K562 (cell line): ENCODE data around the gene LAMA2. TPM values are rescaled to one million over a fixed set of nuclear protein-coding genes. Genes with fewer than 3 reads are reported as not detected.

Experiments used
- ATAC-seq: fragments of 200-7000 bp; cut with Tn5 transposase; 3 replicates; pipeline ENCODE4 v1.9.1; 2020; ENCODE audit warnings: moderate library complexity
- BruUV-seq: library from RNA; stranded (reverse); fragments of 400-500 nt; replicated peaks from 2 replicates; lab custom pipeline; 2021; lab: Mats Ljungman, UMichigan
- CTCF ChIA-PET: fragments of 300-600 bp; formaldehyde crosslinking; extraction: SDS; loops from one replicate; lab custom pipeline; 2021; ENCODE audit warnings: low intra/inter-chr PET ratio; lab: Yijun Ruan, JAX
- POLR2A ChIA-PET: fragments of 300-600, 350-650 bp; sonication (Branson Sonifier 250); formaldehyde crosslinking; extraction: SDS; loops from one replicate; lab custom pipeline; 2021; ENCODE audit warnings: antibody characterized with exemption, inconsistent platforms; lab: Yijun Ruan, JAX
- DNase-seq, 4 experiments: peaks; one replicate each; pipeline versions ENCODE4 v3.0.0 to v3.0.0-alpha.2; 2011 to 2018; ENCODE audit warnings: low spot score in 3 of 4, mixed read lengths in 3 of 4; ENCODE audit errors: extremely low read depth in 1 of 4
- FAIRE-seq: peaks from 2 replicates; lab custom pipeline; 2011; peaks lifted over from hg19 to GRCh38; lab: Jason Lieb, UNC
- H2AFZ ChIP-seq: 2 replicates; pipeline ENCODE4 v1.6.0; 2011; ENCODE audit warnings: low read depth, low read length, control low read depth, inconsistent platforms
- H3K27ac ChIP-seq: fragments of 200-600 bp; 3 replicates; pipeline ENCODE4 v1.8.0; 2011; ENCODE audit warnings: low read depth, mild to moderate bottlenecking, control low read depth, inconsistent platforms, low read length, moderate library complexity, mixed read lengths; ENCODE audit errors: extremely low read depth
- H3K27me3 ChIP-seq, 2 experiments: fragments of 300-600 bp in 1 of 2; 2 replicates in 1 of 2; 3 replicates in 1 of 2; pipeline versions ENCODE4 v1.6.0 to v1.8.0; 2011; ENCODE audit warnings: inconsistent platforms in 2 of 2, low read length in 2 of 2, mild to moderate bottlenecking in 1 of 2, mixed read lengths in 1 of 2, moderate library complexity in 1 of 2; ENCODE audit not compliant: control insufficient read depth in 2 of 2, insufficient read depth in 2 of 2
- H3K36me3 ChIP-seq: fragments of 300-600 bp; 3 replicates; pipeline ENCODE4 v1.8.0; 2011; ENCODE audit warnings: mild to moderate bottlenecking, low read length, inconsistent platforms; ENCODE audit not compliant: control insufficient read depth, insufficient read depth
- H3K4me1 ChIP-seq, 2 experiments: fragments of 200-600 bp in 1 of 2; replicated peaks in 1 of 2; 2 replicates in 1 of 2; 3 replicates in 1 of 2; pipeline versions ENCODE4 v1.5.1 to v1.8.0; 2011; ENCODE audit warnings: inconsistent platforms in 2 of 2, low read length in 2 of 2, mild to moderate bottlenecking in 1 of 2, mixed read lengths in 1 of 2, moderate library complexity in 1 of 2; ENCODE audit not compliant: control insufficient read depth in 2 of 2, insufficient read depth in 2 of 2
- H3K4me2 ChIP-seq: 2 replicates; pipeline ENCODE4 v1.6.1; 2011; ENCODE audit warnings: low read length, control low read depth, inconsistent platforms, mixed read lengths; ENCODE audit not compliant: insufficient read depth
- H3K4me3 ChIP-seq: fragments of 200-600 bp; sonication (generic), shearing (Covaris generic); 2 replicates; pipeline ENCODE4 v1.5.1; 2016; ENCODE audit warnings: control low read depth, inconsistent platforms
- H3K79me2 ChIP-seq: fragments of 200-600 bp; 3 replicates; pipeline ENCODE4 v1.8.0; 2011; ENCODE audit warnings: low read length, inconsistent platforms; ENCODE audit not compliant: control insufficient read depth, insufficient read depth
- H3K9ac ChIP-seq, 2 experiments: 2 replicates each; pipeline versions ENCODE4 v1.6.0 to v1.6.1; 2011; ENCODE audit warnings: low read depth in 2 of 2, low read length in 2 of 2, control low read depth in 1 of 2, inconsistent platforms in 1 of 2, mild to moderate bottlenecking in 1 of 2, mixed read lengths in 1 of 2; ENCODE audit not compliant: insufficient read depth in 1 of 2
- H3K9me1 ChIP-seq: one replicate; pipeline ENCODE4 v1.6.0; 2011; ENCODE audit warnings: inconsistent platforms, mild to moderate bottlenecking, low read length, moderate library complexity; ENCODE audit not compliant: control insufficient read depth, insufficient read depth
- H3K9me3 ChIP-seq: replicated peaks from 2 replicates; pipeline ENCODE4 v1.5.1; 2011; ENCODE audit warnings: low read depth, low read length, inconsistent platforms; ENCODE audit not compliant: control insufficient read depth, insufficient read depth
- H4K20me1 ChIP-seq: replicated peaks from 2 replicates; pipeline ENCODE4 v1.6.1; 2011; ENCODE audit warnings: low read length, inconsistent platforms, mixed read lengths; ENCODE audit not compliant: control insufficient read depth, insufficient read depth
- ATF1 ChIP-seq, 2 experiments: fragments of 450-650 bp in 1 of 2; IDR thresholded peaks; 2 replicates each; pipeline ENCODE4 v1.6.1; 2016; ENCODE audit warnings: missing compliant biosample characterization in 1 of 2, missing genetic modification characterization in 1 of 2
- CEBPB ChIP-seq: fragments of 450-650 bp; IDR thresholded peaks from 2 replicates; pipeline ENCODE4 v1.6.1; 2016; ENCODE audit warnings: missing genetic modification characterization, missing compliant biosample characterization
- RAD51 ChIP-seq: fragments of 450-650 bp; IDR thresholded peaks from 2 replicates; pipeline ENCODE4 v1.7.1; 2016; ENCODE audit warnings: low read depth, mild to moderate bottlenecking, borderline replicate concordance
- XRCC3 ChIP-seq: fragments of 450-650 bp; IDR thresholded peaks from 2 replicates; pipeline ENCODE4 v1.6.1; 2017; ENCODE audit warnings: mild to moderate bottlenecking, moderate library complexity
- ZNF24 ChIP-seq: fragments of 450-650 bp; IDR thresholded peaks from 2 replicates; pipeline ENCODE4 v1.6.1; 2016
- ZNF778 ChIP-seq: fragments of 450-650 bp; formaldehyde crosslinking; IDR thresholded peaks from 2 replicates; pipeline ENCODE4 v1.4.0; 2020; ENCODE audit warnings: mild to moderate bottlenecking, moderate library complexity
- WGBS: fragments of 100-300 bp; shearing (Covaris generic); methylation state at CpG from one replicate; pipeline ENCODE4 v1.1.6; 2016; ENCODE audit warnings: low coverage, mixed read lengths; ENCODE audit not compliant: insufficient coverage; ENCODE audit errors: missing lambda C conversion rate; 5-methylcytosine and 5-hydroxymethylcytosine counted together
- in situ Hi-C: fragments of 300-500 bp; cut with MboI; formaldehyde crosslinking; loops from 4 replicates; pipeline ENCODE4 v1.15.0; 2018; ENCODE audit warnings: inconsistent platforms, mixed read lengths
- intact Hi-C: fragments of 100-400 bp; cut with micrococcal nuclease; formaldehyde crosslinking; loops from 2 replicates; pipeline ENCODE4 v1.14.2; 2022
- polyA plus RNA-seq, 8 experiments: library from polyadenylated mRNA; depleted of rRNA in 4 of 8; stranded (reverse) in 5 of 8; unstranded in 3 of 8; fragments of >200 nt; fragmentation: Nextera tagmentation in 2 of 8; fragmentation: Illumina TruSeq in 1 of 8; extraction: Ambion mirVana in 2 of 8; extraction: Trizol in 1 of 8; gene quantifications; 2 replicates each; pipeline versions ENCODE4 v1.2.1 to v1.2.3, GENCODE V29; 2011 to 2014; ENCODE audit warnings: inconsistent platforms in 1 of 8, missing spikeins in 1 of 8
- total RNA-seq, 7 experiments: library from RNA; depleted of rRNA in 6 of 7; stranded (reverse); fragments of >200 nt in 6 of 7; fragmentation: Illumina TruSeq in 2 of 7; extraction: Trizol in 2 of 7; gene quantifications; 2 replicates each; pipeline versions ENCODE4 v1.2.1 to v1.2.3, GENCODE V29; 2011 to 2021; ENCODE audit warnings: low replicate concordance in 1 of 7
- TF ChIP-seq, protein P1 (sequence below), 2 experiments: fragments of 450-650 bp in 1 of 2; sonication (generic) in 1 of 2; formaldehyde crosslinking in 1 of 2; IDR thresholded peaks in 1 of 2; conservative IDR thresholded peaks in 1 of 2; 2 replicates each; pipeline versions ENCODE4 v1.6.1 to v1.8.1; 2016 to 2023; ENCODE audit warnings: mild to moderate bottlenecking in 2 of 2, moderate library complexity in 2 of 2, inconsistent platforms in 1 of 2, missing genetic modification reagents in 1 of 2
- TF ChIP-seq, protein P2 (sequence below): IDR thresholded peaks from 2 replicates; pipeline ENCODE4 v1.6.1; 2011; ENCODE audit not compliant: insufficient read length; ENCODE audit errors: extremely low read depth
- TF ChIP-seq, protein P3 (sequence below): fragments of 250-450 bp; sonication (Bioruptor Pico); IDR thresholded peaks from 2 replicates; pipeline ENCODE4 v1.8.0; 2022; ENCODE audit warnings: moderate library complexity, mild to moderate bottlenecking, inconsistent platforms
- TF ChIP-seq, protein P4 (sequence below): sonication (generic); formaldehyde crosslinking; IDR thresholded peaks from 2 replicates; pipeline ENCODE4 v1.5.0; 2020; ENCODE audit warnings: missing genetic modification reagents

LAMA2 gene
- total and polyA plus RNA-seq, 9 of the 15 experiments (the other 6 are each of a cell fraction or from before 2014, with no cell fraction given) = 0.04 to 1.5 (median 0.36) TPM

DNA sequence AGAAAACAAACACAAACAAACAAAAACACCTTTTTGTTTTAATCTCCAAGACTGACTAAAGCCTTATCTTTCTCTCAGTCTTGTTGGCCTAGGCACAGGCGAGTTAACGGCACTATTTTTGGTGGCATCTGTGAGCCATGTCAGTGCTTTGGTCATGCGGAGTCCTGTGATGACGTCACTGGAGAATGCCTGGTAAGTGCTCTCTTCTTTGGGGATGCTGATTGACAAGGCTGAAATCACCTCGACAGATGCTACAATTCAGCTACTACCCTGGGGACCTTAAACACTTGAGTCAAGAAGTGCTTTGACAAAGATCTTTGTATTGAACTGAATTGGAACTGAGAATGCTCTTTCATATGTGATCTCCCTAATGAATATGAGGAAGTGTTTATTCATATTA lies 384.1 kb downstream of the LAMA2 start:
- ChIA-PET POLR2A (no interaction called here), CTCF (no interaction called here)
- 2% methylated on average over 5 of the region's 5 CpGs for WGBS
- intact Hi-C loops = no loop called here
- Histone ChIP-seq H3K4me2 (no peak overlapping the region), H3K9ac (no peak overlapping the region), H3K4me1 (no peaks in the 10 kb centered on the region), H4K20me1 (no peaks in the 10 kb centered on the region), H3K36me3 (no peaks in the 10 kb centered on the region), H2AFZ (no peak overlapping the region), H3K27ac (no peak overlapping the region), H3K27me3 (no peaks in the 10 kb centered on the region), H3K4me3 (no peak overlapping the region), H3K9me1 (no peaks in the 10 kb centered on the region), H3K79me2 (no peaks in the 10 kb centered on the region), H3K9me3 (no peaks in the 10 kb centered on the region)
- BruUV-seq = no TSS peak
- in situ Hi-C loops = no loop called here
- peak in 1 of 4 experiments; percentile 5 for DNase-seq
- no peak for FAIRE-seq
- no peak for ATAC-seq
- TF ChIP-seq, protein P1, sequence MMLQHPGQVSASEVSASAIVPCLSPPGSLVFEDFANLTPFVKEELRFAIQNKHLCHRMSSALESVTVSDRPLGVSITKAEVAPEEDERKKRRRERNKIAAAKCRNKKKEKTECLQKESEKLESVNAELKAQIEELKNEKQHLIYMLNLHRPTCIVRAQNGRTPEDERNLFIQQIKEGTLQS (IDR thresholded peaks at IDR 0.05) = peak; percentile 19; the same call in 1 of the 2 replicates
- TF ChIP-seq, protein P1 (CRISPR knock-in tag; conservative IDR thresholded peaks at IDR 0.05) = no peak
- TF ChIP-seq ATF1 (CRISPR knock-in tag; IDR thresholded peaks at IDR 0.05) (no peak), ATF1 (tag; IDR thresholded peaks at IDR 0.05) (peak; percentile 33; the same call in 1 of the 2 replicates), CEBPB (tag) (no peak)
- TF ChIP-seq, all 486 proteins: peak for 2

DNA sequence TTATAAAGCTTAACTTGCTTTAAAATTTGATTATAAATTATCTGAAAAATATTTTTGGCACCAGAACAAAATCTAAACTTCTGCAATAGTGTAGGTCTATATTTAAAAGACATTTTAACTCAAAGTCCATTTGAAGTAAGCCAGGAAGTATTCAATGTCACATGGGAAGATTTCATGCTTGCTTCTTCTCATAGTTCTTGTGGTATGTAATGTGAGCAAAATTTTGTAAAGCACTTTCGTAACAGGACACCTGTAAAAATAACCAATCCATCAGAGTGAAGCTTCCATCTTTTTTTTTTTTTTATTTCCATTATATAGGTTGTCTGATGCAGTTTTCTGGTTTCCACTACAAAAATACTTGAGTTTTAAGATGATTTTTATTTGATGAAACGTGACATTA lies 386.1 kb downstream of the LAMA2 start:
- Histone ChIP-seq H4K20me1 (no peaks in the 10 kb centered on the region), H3K9me1 (no peaks in the 10 kb centered on the region), H3K27me3 (no peaks in the 10 kb centered on the region), H3K79me2 (no peaks in the 10 kb centered on the region), H3K4me3 (no peak overlapping the region), H3K36me3 (no peaks in the 10 kb centered on the region), H3K9me3 (no peaks in the 10 kb centered on the region; the same call in 1 of the 2 replicates), H2AFZ (no peak overlapping the region), H3K4me1 (no peaks in the 10 kb centered on the region), H3K9ac (no peak overlapping the region), H3K27ac (no peak overlapping the region), H3K4me2 (no peak overlapping the region)
- ChIA-PET POLR2A (no interaction called here), CTCF (no interaction called here)
- no TSS peak for BruUV-seq
- no peak for FAIRE-seq
- in situ Hi-C loops = no loop called here
- WGBS = 0% methylated on average over 2 of the region's 2 CpGs
- intact Hi-C loops = no loop called here
- no peak for ATAC-seq
- DNase-seq = no peak
- TF ChIP-seq, protein P2, sequence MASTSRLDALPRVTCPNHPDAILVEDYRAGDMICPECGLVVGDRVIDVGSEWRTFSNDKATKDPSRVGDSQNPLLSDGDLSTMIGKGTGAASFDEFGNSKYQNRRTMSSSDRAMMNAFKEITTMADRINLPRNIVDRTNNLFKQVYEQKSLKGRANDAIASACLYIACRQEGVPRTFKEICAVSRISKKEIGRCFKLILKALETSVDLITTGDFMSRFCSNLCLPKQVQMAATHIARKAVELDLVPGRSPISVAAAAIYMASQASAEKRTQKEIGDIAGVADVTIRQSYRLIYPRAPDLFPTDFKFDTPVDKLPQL = no peak
- no peak for TF ChIP-seq ZNF778 (CRISPR knock-in tag)
- TF ChIP-seq, protein P3, sequence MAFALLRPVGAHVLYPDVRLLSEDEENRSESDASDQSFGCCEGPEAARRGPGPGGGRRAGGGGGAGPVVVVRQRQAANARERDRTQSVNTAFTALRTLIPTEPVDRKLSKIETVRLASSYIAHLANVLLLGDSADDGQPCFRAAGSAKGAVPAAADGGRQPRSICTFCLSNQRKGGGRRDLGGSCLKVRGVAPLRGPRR = no peak
- TF ChIP-seq RAD51 = no peak
- no peak for TF ChIP-seq ZNF24
- TF ChIP-seq, protein P4, sequence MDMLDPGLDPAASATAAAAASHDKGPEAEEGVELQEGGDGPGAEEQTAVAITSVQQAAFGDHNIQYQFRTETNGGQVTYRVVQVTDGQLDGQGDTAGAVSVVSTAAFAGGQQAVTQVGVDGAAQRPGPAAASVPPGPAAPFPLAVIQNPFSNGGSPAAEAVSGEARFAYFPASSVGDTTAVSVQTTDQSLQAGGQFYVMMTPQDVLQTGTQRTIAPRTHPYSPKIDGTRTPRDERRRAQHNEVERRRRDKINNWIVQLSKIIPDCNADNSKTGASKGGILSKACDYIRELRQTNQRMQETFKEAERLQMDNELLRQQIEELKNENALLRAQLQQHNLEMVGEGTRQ = no peak
- TF ChIP-seq XRCC3 = no peak
